Lower leg skin (tissue), 3 donors: ENCODE data around the gene AMH.

Experiments
- POLR2A ChIP-seq, 2 donors: fragments of 450-650 bp; IDR thresholded peaks; one replicate each; pipeline ENCODE4 v1.6.1; 2016 to 2017; ENCODE audit warnings: antibody characterized with exemption in 2 of 2, mild to moderate bottlenecking in 1 of 2, moderate library complexity in 1 of 2
- TF ChIP-seq, protein P1 (sequence below), 3 donors: fragments of 450-650 bp; IDR thresholded peaks; one replicate each; pipeline ENCODE4 v1.5.1; 2016; ENCODE audit warnings: antibody characterized with exemption in 3 of 3, mild to moderate bottlenecking in 3 of 3, moderate library complexity in 2 of 3

DNA sequence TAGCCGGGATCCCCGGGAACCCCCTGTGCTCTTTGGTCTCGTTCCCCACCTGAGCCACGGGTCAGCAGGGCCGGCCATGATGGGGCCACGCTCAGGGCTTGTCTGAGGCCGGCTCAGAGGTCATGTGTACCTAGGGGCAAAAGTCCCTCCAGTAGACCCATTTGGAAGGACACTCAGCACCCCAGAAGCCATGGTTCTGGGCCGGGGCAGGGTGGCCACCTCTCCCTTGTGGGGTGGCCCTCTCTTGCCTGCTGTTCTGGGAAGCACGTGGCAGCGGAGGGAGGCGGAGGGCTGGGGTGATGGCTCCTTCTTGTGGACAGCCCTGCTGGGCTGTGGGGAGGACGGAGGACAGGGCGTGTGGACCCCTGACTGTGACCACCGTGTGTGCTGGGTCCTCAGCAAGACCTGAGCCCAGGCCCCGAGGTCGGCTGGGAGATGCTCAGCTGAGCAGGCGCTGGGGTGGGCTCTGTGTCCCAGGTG is 39.3 kb downstream of the AMH start:
- TF ChIP-seq, protein P1, sequence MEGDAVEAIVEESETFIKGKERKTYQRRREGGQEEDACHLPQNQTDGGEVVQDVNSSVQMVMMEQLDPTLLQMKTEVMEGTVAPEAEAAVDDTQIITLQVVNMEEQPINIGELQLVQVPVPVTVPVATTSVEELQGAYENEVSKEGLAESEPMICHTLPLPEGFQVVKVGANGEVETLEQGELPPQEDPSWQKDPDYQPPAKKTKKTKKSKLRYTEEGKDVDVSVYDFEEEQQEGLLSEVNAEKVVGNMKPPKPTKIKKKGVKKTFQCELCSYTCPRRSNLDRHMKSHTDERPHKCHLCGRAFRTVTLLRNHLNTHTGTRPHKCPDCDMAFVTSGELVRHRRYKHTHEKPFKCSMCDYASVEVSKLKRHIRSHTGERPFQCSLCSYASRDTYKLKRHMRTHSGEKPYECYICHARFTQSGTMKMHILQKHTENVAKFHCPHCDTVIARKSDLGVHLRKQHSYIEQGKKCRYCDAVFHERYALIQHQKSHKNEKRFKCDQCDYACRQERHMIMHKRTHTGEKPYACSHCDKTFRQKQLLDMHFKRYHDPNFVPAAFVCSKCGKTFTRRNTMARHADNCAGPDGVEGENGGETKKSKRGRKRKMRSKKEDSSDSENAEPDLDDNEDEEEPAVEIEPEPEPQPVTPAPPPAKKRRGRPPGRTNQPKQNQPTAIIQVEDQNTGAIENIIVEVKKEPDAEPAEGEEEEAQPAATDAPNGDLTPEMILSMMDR (IDR thresholded peaks at IDR 0.05), result no peak
- TF ChIP-seq POLR2A (IDR thresholded peaks at IDR 0.05), result no peak
